ENCODE data around the gene HIVEP3.

GRCh38 chr1:41878911-41879310 lies 39.8 kb downstream of the HIVEP3 start:
- TF ChIP-seq MAX (CRISPR knock-in tag; IDR thresholded peaks at IDR 0.05) (no peak), TEAD4 (CRISPR knock-in tag; IDR thresholded peaks at IDR 0.05) (no peak), TCF7 (CRISPR knock-in tag; IDR thresholded peaks at IDR 0.05; ENCODE audit: low read depth) (no peak), CTCF (IDR thresholded peaks at IDR 0.05) (no peak), USF2 (CRISPR knock-in tag; IDR thresholded peaks at IDR 0.05) (no peak), NFE2L1 (CRISPR knock-in tag; IDR thresholded peaks at IDR 0.05) (no peak), ZBTB43 (CRISPR knock-in tag; IDR thresholded peaks at IDR 0.05) (no peak), MLX (CRISPR knock-in tag; IDR thresholded peaks at IDR 0.05) (no peak)

Data from WTC11 (cell line).